Lung (tissue), 12 donors: ENCODE data around the gene VARS2. TPM values are rescaled to one million over a fixed set of nuclear protein-coding genes. Genes with fewer than 3 reads are reported as not detected.

ENCODE experiments used
- ATAC-seq: fragments of 200-7000 bp; cut with Tn5 transposase; one replicate; pipeline ENCODE4 v1.9.1; 2020; ENCODE audit warnings: moderate number of reproducible peaks; ENCODE audit not compliant: insufficient read depth, low FRiP score
- DNase-seq, 3 donors: peaks; one replicate each; pipeline ENCODE4 v3.0.0-alpha.2; 2013 to 2017
- H3K27ac ChIP-seq, 2 donors: one replicate each; pipeline ENCODE4 v1.5.1; 2013; ENCODE audit warnings: mild to moderate bottlenecking in 2 of 2, moderate library complexity in 2 of 2, control low read depth in 1 of 2, inconsistent platforms in 1 of 2, low read depth in 1 of 2, low read length in 1 of 2
- H3K27me3 ChIP-seq, 3 donors: one replicate each; pipeline ENCODE4 v1.5.1; 2013; ENCODE audit warnings: low read length in 2 of 3; ENCODE audit not compliant: control insufficient read depth in 3 of 3, insufficient read depth in 3 of 3
- H3K36me3 ChIP-seq, 4 donors: one replicate each; pipeline ENCODE4 v1.5.1; 2013; ENCODE audit warnings: low read length in 4 of 4, mild to moderate bottlenecking in 1 of 4, moderate library complexity in 1 of 4; ENCODE audit not compliant: control insufficient read depth in 4 of 4, insufficient read depth in 4 of 4
- H3K4me1 ChIP-seq, 5 donors: one replicate each; pipeline ENCODE4 v1.5.1; 2013; ENCODE audit warnings: low read length in 5 of 5, mild to moderate bottlenecking in 2 of 5, moderate library complexity in 1 of 5; ENCODE audit not compliant: control insufficient read depth in 5 of 5, insufficient read depth in 5 of 5
- H3K4me3 ChIP-seq: one replicate; pipeline ENCODE4 v1.5.1; 2013; ENCODE audit warnings: mild to moderate bottlenecking, control low read depth, moderate library complexity
- H3K9ac ChIP-seq, 2 donors: one replicate each; pipeline ENCODE4 v1.5.1; 2013; ENCODE audit warnings: low read length in 2 of 2, control low read depth in 1 of 2; ENCODE audit not compliant: insufficient read depth in 1 of 2
- H3K9me3 ChIP-seq, 4 donors: one replicate each; pipeline ENCODE4 v1.5.1; 2013; ENCODE audit warnings: low read length in 3 of 4, mild to moderate bottlenecking in 1 of 4, moderate library complexity in 1 of 4; ENCODE audit not compliant: control insufficient read depth in 4 of 4, insufficient read depth in 3 of 4
- WGBS, 2 donors: extraction: QIAGEN DNeasy Blood & Tissue Kit; methylation state at CpG; one replicate each; pipeline ENCODE4 v1.1.7; 2013; 5-methylcytosine and 5-hydroxymethylcytosine counted together
- polyA plus RNA-seq, 2 donors: library from polyadenylated mRNA; stranded (reverse); fragments of 200-250 nt; gene quantifications; one replicate each; pipeline ENCODE4 v1.2.1, GENCODE V29; 2013
- total RNA-seq, 2 donors: library from RNA; depleted of rRNA in 1 of 2; stranded (reverse); fragments of >200 nt in 1 of 2; gene quantifications; one replicate each; pipeline ENCODE4 v1.2.1, GENCODE V29; 2014 to 2021
- TF ChIP-seq, protein P1 (sequence below): IDR thresholded peaks from 2 replicates; pipeline ENCODE4 v1.5.1; 2012; ENCODE audit warnings: mild to moderate bottlenecking; ENCODE audit errors: control extremely low read depth, extremely low read depth
- donor health status: control.
- donor health status: control.
- donor health status: Bipolar disorder and iron deficiency.
- donor health status: healthy.
- donor health status: DM: yes; HTN: yes; CAD: no.

VARS2 gene
- total and polyA plus RNA-seq, 4 donors: 17.4 to 38.4 (median 25.5) TPM

DNA sequence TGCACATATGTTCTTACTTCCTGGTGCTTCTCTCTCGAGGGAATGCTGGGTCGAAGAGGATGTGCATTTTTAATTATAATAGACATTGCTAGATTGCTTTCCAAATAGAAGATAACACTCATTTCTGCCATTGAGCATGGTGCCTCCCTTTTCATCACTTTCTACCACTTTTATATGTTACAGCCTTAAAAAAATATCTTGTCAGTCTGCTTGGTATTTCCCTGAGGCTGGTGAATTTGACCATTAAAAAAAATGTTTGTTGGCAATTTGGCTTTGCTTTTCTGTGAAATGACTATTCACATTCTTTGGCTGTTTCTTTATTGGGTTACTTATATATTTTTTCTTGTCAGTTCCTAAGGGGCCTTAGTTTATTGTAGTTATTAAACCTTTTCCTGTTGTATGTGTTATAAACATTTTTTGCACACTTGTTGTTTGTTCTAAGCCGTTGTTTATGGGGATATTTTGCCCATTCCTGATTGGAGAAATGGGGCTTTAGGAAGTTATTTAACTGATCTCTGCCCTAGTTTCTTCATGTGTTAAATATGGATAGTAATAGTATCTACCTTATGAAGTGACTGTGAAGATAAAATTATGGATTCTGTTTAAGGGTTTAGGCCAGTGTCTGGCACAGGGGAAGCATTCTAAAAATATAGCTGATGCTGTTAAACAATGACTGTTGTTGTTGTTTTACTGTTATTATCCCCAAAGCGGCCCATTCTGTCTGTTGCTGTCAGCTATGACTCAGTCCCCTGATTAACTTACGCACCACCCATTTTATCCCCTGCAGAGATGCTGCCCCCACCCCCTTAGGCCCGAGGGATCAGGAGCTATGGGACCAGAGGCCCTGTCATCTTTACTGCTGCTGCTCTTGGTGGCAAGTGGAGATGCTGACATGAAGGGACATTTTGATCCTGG lies 25.9 kb upstream of the VARS2 start:
- TF ChIP-seq, protein P1, sequence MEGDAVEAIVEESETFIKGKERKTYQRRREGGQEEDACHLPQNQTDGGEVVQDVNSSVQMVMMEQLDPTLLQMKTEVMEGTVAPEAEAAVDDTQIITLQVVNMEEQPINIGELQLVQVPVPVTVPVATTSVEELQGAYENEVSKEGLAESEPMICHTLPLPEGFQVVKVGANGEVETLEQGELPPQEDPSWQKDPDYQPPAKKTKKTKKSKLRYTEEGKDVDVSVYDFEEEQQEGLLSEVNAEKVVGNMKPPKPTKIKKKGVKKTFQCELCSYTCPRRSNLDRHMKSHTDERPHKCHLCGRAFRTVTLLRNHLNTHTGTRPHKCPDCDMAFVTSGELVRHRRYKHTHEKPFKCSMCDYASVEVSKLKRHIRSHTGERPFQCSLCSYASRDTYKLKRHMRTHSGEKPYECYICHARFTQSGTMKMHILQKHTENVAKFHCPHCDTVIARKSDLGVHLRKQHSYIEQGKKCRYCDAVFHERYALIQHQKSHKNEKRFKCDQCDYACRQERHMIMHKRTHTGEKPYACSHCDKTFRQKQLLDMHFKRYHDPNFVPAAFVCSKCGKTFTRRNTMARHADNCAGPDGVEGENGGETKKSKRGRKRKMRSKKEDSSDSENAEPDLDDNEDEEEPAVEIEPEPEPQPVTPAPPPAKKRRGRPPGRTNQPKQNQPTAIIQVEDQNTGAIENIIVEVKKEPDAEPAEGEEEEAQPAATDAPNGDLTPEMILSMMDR: no peak
- Histone ChIP-seq H3K27me3 (no peaks in the 10 kb centered on the region), H3K9ac (peak overlapping the region in 1 of 2 donors; percentile 50), H3K27ac (no peak overlapping the region), H3K36me3 (peaks cover 0 to 28% (median 13%) of the 10 kb centered on the region in 4 donors), H3K4me1 (peaks cover 3 to 51% (median 22%) of the 10 kb centered on the region in 5 donors), H3K9me3 (no peaks in the 10 kb centered on the region), H3K4me3 (no peak overlapping the region)
- ATAC-seq: no peak
- 67 to 79% methylated on average over 6 of the region's 6 CpGs for WGBS, 2 donors
- DNase-seq: peak; percentile 31 to 82 (median 68)

DNA sequence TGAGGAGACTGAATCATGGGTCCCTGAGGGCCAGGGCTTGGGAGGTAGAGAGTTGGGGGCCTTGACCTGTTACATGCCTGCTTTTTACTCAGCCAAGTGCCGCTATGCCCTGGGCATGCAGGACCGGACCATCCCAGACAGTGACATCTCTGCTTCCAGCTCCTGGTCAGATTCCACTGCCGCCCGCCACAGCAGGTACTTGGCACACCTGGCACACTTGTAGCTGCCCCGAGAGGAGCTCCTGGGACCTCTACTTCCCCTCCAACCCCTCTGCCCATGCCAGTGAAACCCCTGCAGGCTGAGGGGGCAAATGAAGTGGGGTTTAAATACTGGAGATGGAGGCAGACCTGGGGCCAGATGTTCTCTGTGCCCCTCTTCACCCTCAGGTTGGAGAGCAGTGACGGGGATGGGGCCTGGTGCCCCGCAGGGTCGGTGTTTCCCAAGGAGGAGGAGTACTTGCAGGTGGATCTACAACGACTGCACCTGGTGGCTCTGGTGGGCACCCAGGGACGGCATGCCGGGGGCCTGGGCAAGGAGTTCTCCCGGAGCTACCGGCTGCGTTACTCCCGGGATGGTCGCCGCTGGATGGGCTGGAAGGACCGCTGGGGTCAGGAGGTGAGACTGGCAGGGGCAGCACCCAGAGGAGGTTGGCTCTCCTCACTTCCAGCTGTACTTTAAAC lies 25.1 kb upstream of the VARS2 start:
- H3K27ac ChIP-seq: no peak overlapping the region
- ATAC-seq: no peak
- WGBS, 2 donors: 94 to 95% methylated on average over 18 of the region's 18 CpGs
- H3K9ac ChIP-seq: no peak overlapping the region
- TF ChIP-seq, protein P1: no peak
- DNase-seq: no peak
- no peaks in the 10 kb centered on the region for H3K27me3 ChIP-seq
- H3K36me3 ChIP-seq: peaks cover 0 to 28% (median 17%) of the 10 kb centered on the region in 4 donors
- H3K4me1 ChIP-seq: peaks cover 3 to 44% (median 19%) of the 10 kb centered on the region in 5 donors
- H3K4me3 ChIP-seq: no peak overlapping the region
- no peaks in the 10 kb centered on the region for H3K9me3 ChIP-seq

DNA sequence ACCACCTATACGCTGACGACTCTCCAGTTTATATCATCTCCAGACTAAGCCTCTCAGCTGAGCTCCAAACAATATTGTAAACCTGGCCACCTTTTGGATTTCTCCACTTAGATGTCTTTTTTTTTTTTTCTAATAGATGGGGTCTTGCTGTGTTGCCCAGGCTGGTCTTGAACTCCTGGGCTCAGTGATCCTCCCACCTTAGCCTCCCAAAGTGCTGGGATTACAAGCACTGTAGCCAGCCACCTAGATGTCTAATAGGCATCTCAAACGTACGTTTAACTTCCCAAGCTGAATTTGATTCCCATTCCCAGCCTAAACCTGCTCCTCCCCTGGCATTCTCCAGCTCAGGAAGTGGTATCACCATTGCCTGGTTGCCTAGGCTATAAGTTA lies 24.5 kb upstream of the VARS2 start:
- TF ChIP-seq, protein P1: no peak
- 80 to 92% methylated on average over 4 of the region's 4 CpGs for WGBS, 2 donors
- no peak overlapping the region for H3K4me3 ChIP-seq
- peaks cover 0 to 32% (median 19%) of the 10 kb centered on the region in 4 donors for H3K36me3 ChIP-seq
- ATAC-seq (no peak), DNase-seq (no peak)
- H3K27me3 ChIP-seq: no peaks in the 10 kb centered on the region
- peaks cover 3 to 44% (median 19%) of the 10 kb centered on the region in 5 donors for H3K4me1 ChIP-seq
- no peak overlapping the region for H3K27ac ChIP-seq
- no peaks in the 10 kb centered on the region for H3K9me3 ChIP-seq
- no peak overlapping the region for H3K9ac ChIP-seq
